Kidney (tissue), 14 donors: Measurements from ENCODE around the gene NR2F1-AS1. TPM values are rescaled to one million over a fixed set of nuclear protein-coding genes. Genes with fewer than 3 reads are reported as not detected.

Experiments
- DNase-seq, 5 donors: peaks; one replicate each; pipeline ENCODE4 v3.0.0-alpha.2; 2013 to 2020
- FAIRE-seq: peaks from 2 replicates; lab custom pipeline; 2012; peaks lifted over from hg19 to GRCh38; lab: Jason Lieb, UNC
- H3K27ac ChIP-seq, 2 donors: one replicate each; pipeline ENCODE4 v1.7.0; 2013; ENCODE audit warnings: low read depth in 2 of 2, low read length in 2 of 2, inconsistent platforms in 1 of 2
- H3K27me3 ChIP-seq: one replicate; pipeline ENCODE4 v1.7.1; 2013; ENCODE audit warnings: low read length, inconsistent platforms; ENCODE audit not compliant: control insufficient read depth, insufficient read depth
- H3K36me3 ChIP-seq, 3 donors: one replicate each; pipeline versions ENCODE4 v1.7.0 to v1.7.1; 2013; ENCODE audit warnings: low read length in 3 of 3, control low read depth in 1 of 3, inconsistent platforms in 1 of 3; ENCODE audit not compliant: insufficient read depth in 3 of 3, control insufficient read depth in 2 of 3
- H3K4me1 ChIP-seq, 3 donors: one replicate each; pipeline versions ENCODE4 v1.7.0 to v1.7.1; 2013; ENCODE audit warnings: low read length in 3 of 3, inconsistent platforms in 1 of 3, low read depth in 1 of 3; ENCODE audit not compliant: control insufficient read depth in 2 of 3, insufficient read depth in 2 of 3
- H3K4me3 ChIP-seq, 3 donors: one replicate each; pipeline versions ENCODE4 v1.7.0 to v1.8.1; 2013; ENCODE audit warnings: low read length in 3 of 3, control low read depth in 1 of 3, inconsistent platforms in 1 of 3
- H3K9ac ChIP-seq, 3 donors: one replicate each; pipeline versions ENCODE4 v1.7.0 to v1.7.1; 2013; ENCODE audit warnings: low read length in 3 of 3, control low read depth in 1 of 3, inconsistent platforms in 1 of 3
- H3K9me3 ChIP-seq, 3 donors: one replicate each; pipeline versions ENCODE4 v1.7.0 to v1.7.1; 2013; ENCODE audit warnings: low read length in 3 of 3, control low read depth in 1 of 3, inconsistent platforms in 1 of 3; ENCODE audit not compliant: control insufficient read depth in 2 of 3, insufficient read depth in 1 of 3
- intact Hi-C: fragments of 100-400 bp; cut with DNase I; formaldehyde crosslinking; loops from one replicate; pipeline ENCODE4 v1.11.1; 2022
- polyA plus RNA-seq: library from polyadenylated mRNA; stranded (reverse); fragments of 350-450 nt; fragmentation: Illumina TruSeq; extraction: RNeasy Lipid Tissue Mini Kit (QIAGEN cat#74804); gene quantifications from one replicate; pipeline ENCODE4 v1.2.3, GENCODE V29; 2014; ENCODE audit warnings: low read depth, low replicate concordance; ENCODE audit not compliant: insufficient read depth
- total RNA-seq: library from RNA; stranded (reverse); fragmentation: NEBNext Ultra II Directional; extraction: Animal tissue kit (Norgen Biotek cat#: 25700); gene quantifications from one replicate; pipeline ENCODE4 v1.2.1, GENCODE V29; 2021
- TF ChIP-seq, protein P1 (sequence below): IDR thresholded peaks from 3 replicates; pipeline ENCODE4 v1.5.1; 2012; ENCODE audit warnings: mild to moderate bottlenecking, moderate library complexity, borderline replicate concordance; ENCODE audit not compliant: insufficient read depth; ENCODE audit errors: extremely low read depth
- donor health status: control.
- donor health status: control.
- donor health status: control.
- donor health status: control.
- donor health status: control.
- donor health status: DM: yes; HTN: yes; CAD: no.
- donor health status: Normal renal cell carcinoma (clear cell type).

The NR2F1-AS1 gene
- total and polyA plus RNA-seq, 2 donors from 2014 or later: 13.0 to 16.0 TPM

GRCh38 chr5:93595420-93596147, 14.6 kb upstream of the NR2F1-AS1 start:
- intact Hi-C loops: no loop called here
- H3K4me3 ChIP-seq: no peak overlapping the region
- H3K4me1 ChIP-seq: peaks cover 7 to 10% (median 8%) of the 10 kb centered on the region in 3 donors
- no peak overlapping the region for H3K9ac ChIP-seq
- H3K9me3 ChIP-seq: no peaks in the 10 kb centered on the region
- DNase-seq (peak; percentile 49 to 72 (median 66)), FAIRE-seq (no peak)
- H3K27me3 ChIP-seq: no peaks in the 10 kb centered on the region
- TF ChIP-seq, protein P1, sequence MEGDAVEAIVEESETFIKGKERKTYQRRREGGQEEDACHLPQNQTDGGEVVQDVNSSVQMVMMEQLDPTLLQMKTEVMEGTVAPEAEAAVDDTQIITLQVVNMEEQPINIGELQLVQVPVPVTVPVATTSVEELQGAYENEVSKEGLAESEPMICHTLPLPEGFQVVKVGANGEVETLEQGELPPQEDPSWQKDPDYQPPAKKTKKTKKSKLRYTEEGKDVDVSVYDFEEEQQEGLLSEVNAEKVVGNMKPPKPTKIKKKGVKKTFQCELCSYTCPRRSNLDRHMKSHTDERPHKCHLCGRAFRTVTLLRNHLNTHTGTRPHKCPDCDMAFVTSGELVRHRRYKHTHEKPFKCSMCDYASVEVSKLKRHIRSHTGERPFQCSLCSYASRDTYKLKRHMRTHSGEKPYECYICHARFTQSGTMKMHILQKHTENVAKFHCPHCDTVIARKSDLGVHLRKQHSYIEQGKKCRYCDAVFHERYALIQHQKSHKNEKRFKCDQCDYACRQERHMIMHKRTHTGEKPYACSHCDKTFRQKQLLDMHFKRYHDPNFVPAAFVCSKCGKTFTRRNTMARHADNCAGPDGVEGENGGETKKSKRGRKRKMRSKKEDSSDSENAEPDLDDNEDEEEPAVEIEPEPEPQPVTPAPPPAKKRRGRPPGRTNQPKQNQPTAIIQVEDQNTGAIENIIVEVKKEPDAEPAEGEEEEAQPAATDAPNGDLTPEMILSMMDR: no peak
- peaks cover 0 to 4% (median 3%) of the 10 kb centered on the region in 3 donors for H3K36me3 ChIP-seq
- H3K27ac ChIP-seq: peak overlapping the region in 1 of 2 donors; percentile 15

GRCh38 chr5:93594591-93595419, 13.8 kb upstream of the NR2F1-AS1 start:
- intact Hi-C loops: no loop called here
- H3K27me3 ChIP-seq: no peaks in the 10 kb centered on the region
- TF ChIP-seq, protein P1: no peak
- H3K27ac ChIP-seq: peak overlapping the region in 1 of 2 donors; percentile 7
- DNase-seq: peak in 4 of 5 donors; percentile 66 to 80 (median 73)
- peaks cover 5 to 10% (median 7%) of the 10 kb centered on the region in 3 donors for H3K4me1 ChIP-seq
- H3K9me3 ChIP-seq: no peaks in the 10 kb centered on the region
- no peak overlapping the region for H3K4me3 ChIP-seq
- no peak for FAIRE-seq
- no peak overlapping the region for H3K9ac ChIP-seq
- H3K36me3 ChIP-seq: peaks cover 0 to 4% (median 3%) of the 10 kb centered on the region in 3 donors

DNA sequence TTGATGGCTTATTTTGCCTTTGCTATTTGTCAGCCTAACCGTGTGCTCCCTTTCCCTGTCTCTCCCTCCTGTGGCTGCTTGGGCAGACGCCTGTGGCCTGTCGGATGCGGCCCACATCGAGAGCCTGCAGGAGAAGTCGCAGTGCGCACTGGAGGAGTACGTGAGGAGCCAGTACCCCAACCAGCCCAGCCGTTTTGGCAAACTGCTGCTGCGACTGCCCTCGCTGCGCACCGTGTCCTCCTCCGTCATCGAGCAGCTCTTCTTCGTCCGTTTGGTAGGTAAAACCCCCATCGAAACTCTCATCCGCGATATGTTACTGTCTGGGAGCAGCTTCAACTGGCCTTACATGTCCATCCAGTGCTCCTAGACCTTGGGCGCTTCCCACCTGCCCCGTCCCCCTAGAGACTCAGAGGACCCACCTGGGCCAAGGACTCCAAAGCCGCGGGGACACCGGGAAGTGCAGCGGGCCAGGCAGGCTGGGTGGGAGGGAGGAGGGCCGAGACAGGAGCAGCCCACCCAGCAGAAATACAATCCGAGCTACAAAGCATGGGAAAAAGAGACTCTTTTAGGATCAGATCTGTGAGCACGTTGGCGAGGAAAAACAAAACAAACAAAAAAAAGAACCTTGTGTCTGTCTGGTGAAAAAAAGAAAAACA, 12.6 kb upstream of the NR2F1-AS1 start:
- Histone ChIP-seq H3K27ac (no peak overlapping the region), H3K4me1 (peaks cover 3 to 14% (median 5%) of the 10 kb centered on the region in 3 donors), H3K27me3 (no peaks in the 10 kb centered on the region), H3K4me3 (peak overlapping the region in 1 of 3 donors; percentile 28), H3K9ac (peak overlapping the region in 1 of 3 donors; percentile 43), H3K9me3 (no peaks in the 10 kb centered on the region), H3K36me3 (peaks cover 0 to 6% (median 4%) of the 10 kb centered on the region in 3 donors)
- intact Hi-C loops: no loop called here
- no peak for FAIRE-seq
- TF ChIP-seq, protein P1: no peak
- DNase-seq: peak; percentile 66 to 82 (median 73)
